Naive B cell (primary cell): Measurements from ENCODE around the gene LDLRAD4. TPM values are rescaled to one million over a fixed set of nuclear protein-coding genes. Genes with fewer than 3 reads are reported as not detected.

Experiments used
- ATAC-seq, 2 donors: fragments of 150-1000 bp; cut with Tn5 transposase; 2 replicates each; pipeline ENCODE4 v1.10.0; 2021; ENCODE audit warnings: low read depth in 2 of 2, mild to moderate bottlenecking in 2 of 2, moderate library complexity in 2 of 2
- DNase-seq: peaks from one replicate; pipeline ENCODE4 v3.0.0; 2022
- H3K27ac Mint-ChIP-seq, 6 donors: one replicate each; pipeline ENCODE4 v1.8.0; 2020 to 2022; ENCODE audit warnings: mild to moderate bottlenecking in 6 of 6, mixed read lengths in 6 of 6, moderate library complexity in 5 of 6, inconsistent platforms in 2 of 6
- H3K27me3 Mint-ChIP-seq, 3 donors: one replicate each; pipeline ENCODE4 v1.8.0; 2021 to 2022; ENCODE audit warnings: mixed read lengths in 3 of 3, mild to moderate bottlenecking in 1 of 3
- H3K36me3 Mint-ChIP-seq, 2 donors: one replicate each; pipeline ENCODE4 v1.8.0; 2020 to 2022; ENCODE audit warnings: mixed read lengths in 2 of 2, inconsistent platforms in 1 of 2, mild to moderate bottlenecking in 1 of 2
- H3K4me1 Mint-ChIP-seq, 3 donors: one replicate each; pipeline ENCODE4 v1.8.0; 2020 to 2022; ENCODE audit warnings: mixed read lengths in 3 of 3, inconsistent platforms in 1 of 3, mild to moderate bottlenecking in 1 of 3, moderate library complexity in 1 of 3
- H3K4me3 Mint-ChIP-seq, 8 donors: one replicate each; pipeline ENCODE4 v1.8.0; 2020 to 2022; ENCODE audit warnings: mild to moderate bottlenecking in 8 of 8, mixed read lengths in 8 of 8, moderate library complexity in 8 of 8, inconsistent platforms in 2 of 8
- H3K9me3 Mint-ChIP-seq, 7 donors: one replicate each; pipeline ENCODE4 v1.8.0; 2020 to 2022; ENCODE audit warnings: mixed read lengths in 7 of 7, mild to moderate bottlenecking in 5 of 7, inconsistent platforms in 2 of 7, moderate library complexity in 1 of 7
- polyA plus RNA-seq, 6 donors: library from polyadenylated mRNA; unstranded; fragments of 300-500 nt; fragmentation: Illumina TruSeq; gene quantifications; one replicate each; pipeline ENCODE4 v1.2.3, GENCODE V29; 2021; ENCODE audit warnings: low read depth in 6 of 6

LDLRAD4 gene
- polyA plus RNA-seq, 6 donors from 2014 or later, result 6.4 to 16.1 (median 9.2) TPM

DNA sequence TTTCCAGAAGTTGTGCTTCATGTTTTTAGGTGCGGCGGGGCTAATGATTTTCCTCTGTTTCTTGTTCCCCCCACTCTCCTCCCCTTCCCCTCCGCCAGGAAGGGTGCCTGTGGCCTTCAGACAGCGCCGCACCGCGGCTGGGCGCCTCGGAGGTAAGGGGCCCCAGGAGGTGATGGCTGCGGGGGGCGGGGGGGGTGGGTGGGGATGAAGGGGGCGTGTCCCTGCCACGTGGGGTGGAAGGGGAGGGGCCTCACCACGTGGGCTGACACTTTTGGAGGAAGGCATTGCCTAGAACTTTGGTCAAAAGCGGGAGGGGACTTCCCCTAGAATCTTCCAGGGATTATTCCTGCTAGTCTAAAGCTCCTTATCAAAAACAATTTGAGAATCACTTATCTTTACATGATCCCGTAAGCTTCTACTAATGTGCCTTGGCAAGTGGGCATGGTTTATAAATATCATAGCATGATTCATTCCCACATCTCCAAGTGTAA lies 424.7 kb downstream of the LDLRAD4 start:
- H3K36me3 Mint-ChIP-seq, result peaks cover 18 to 19% of the 10 kb centered on the region in 2 donors
- ATAC-seq (no peak), DNase-seq (no peak)
- H3K27me3 Mint-ChIP-seq, result no peaks in the 10 kb centered on the region
- H3K4me1 Mint-ChIP-seq, result peaks cover 0 to 7% (median 5%) of the 10 kb centered on the region in 3 donors
- H3K4me3 Mint-ChIP-seq, result no peak overlapping the region
- no peak overlapping the region for H3K27ac Mint-ChIP-seq
- peaks cover 0 to 6% (median 0%) of the 10 kb centered on the region in 7 donors for H3K9me3 Mint-ChIP-seq

DNA sequence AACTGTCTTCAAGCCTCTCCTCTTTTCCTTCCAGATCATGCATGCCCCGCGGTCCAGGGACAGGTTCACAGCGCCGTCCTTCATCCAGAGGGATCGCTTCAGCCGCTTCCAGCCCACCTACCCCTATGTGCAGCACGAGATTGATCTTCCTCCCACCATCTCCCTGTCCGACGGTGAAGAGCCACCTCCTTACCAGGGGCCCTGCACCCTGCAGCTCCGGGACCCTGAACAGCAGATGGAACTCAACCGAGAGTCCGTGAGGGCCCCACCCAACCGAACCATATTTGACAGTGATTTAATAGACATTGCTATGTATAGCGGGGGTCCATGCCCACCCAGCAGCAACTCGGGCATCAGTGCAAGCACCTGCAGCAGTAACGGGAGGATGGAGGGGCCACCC lies 426.5 kb downstream of the LDLRAD4 start:
- peaks cover 5 to 9% (median 7%) of the 10 kb centered on the region in 3 donors for H3K4me1 Mint-ChIP-seq
- peak overlapping the region in 1 of 8 donors; percentile 32 for H3K4me3 Mint-ChIP-seq
- no peak for ATAC-seq

DNA sequence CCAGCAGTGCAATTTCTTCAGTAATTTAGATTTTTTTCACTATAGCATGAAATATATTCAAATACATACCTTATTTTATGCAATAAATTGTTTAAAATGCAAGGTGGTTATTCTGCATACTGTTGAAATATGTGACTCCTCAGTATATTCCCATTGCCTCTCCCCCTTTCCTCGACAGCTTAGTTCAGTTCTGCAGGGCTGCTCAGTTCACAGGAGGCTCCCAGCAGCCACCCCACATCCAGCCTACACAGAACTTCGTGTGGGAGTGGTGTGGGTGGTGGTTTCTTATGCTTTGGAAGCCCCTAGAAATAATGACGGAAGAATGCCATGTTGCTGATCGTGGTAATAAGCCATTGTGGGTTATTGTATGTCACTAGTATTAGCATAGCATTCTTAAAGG lies 428.1 kb downstream of the LDLRAD4 start:
- no peak for DNase-seq
- H3K36me3 Mint-ChIP-seq, result peaks cover 10 to 14% of the 10 kb centered on the region in 2 donors
- H3K4me1 Mint-ChIP-seq, result peaks cover 0 to 5% (median 4%) of the 10 kb centered on the region in 3 donors
- H3K9me3 Mint-ChIP-seq, result no peaks in the 10 kb centered on the region
- no peak for ATAC-seq
- H3K27ac Mint-ChIP-seq, result no peak overlapping the region
- H3K4me3 Mint-ChIP-seq, result no peak overlapping the region
- H3K27me3 Mint-ChIP-seq, result no peaks in the 10 kb centered on the region

More for the DNA sequence above, 426.5 kb downstream of the LDLRAD4 start:
- H3K27me3 Mint-ChIP-seq, result no peaks in the 10 kb centered on the region
- H3K27ac Mint-ChIP-seq, result peak overlapping the region in 1 of 6 donors; percentile 83
- no peak for DNase-seq
- H3K9me3 Mint-ChIP-seq, result peaks cover 0 to 6% (median 0%) of the 10 kb centered on the region in 7 donors
- peaks cover 18 to 19% of the 10 kb centered on the region in 2 donors for H3K36me3 Mint-ChIP-seq

DNA sequence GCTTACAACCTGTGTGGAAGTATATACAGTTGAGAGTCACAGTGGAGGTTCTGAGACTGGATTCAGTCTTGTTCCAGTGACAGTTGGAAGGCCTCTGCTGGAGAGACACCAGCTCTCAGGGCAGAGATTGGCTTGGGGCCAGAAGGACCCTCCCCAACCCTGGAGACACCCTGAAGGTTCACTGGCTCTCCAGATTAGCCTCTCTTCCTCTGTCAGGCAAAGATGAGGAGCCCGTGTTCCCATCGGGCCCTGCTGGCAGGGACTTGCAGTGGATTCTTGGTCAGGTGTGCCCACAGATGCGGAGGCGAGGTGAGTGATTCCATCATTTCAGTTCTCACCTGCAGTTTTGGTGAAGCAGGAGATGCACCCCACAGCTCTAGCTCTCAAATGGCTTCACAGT lies 429.2 kb downstream of the LDLRAD4 start:
- H3K36me3 Mint-ChIP-seq, result peaks cover 10 to 14% of the 10 kb centered on the region in 2 donors
- H3K27me3 Mint-ChIP-seq, result no peaks in the 10 kb centered on the region
- peaks cover 0 to 5% (median 4%) of the 10 kb centered on the region in 3 donors for H3K4me1 Mint-ChIP-seq
- peak overlapping the region in 1 of 6 donors; percentile 61 for H3K27ac Mint-ChIP-seq
- H3K9me3 Mint-ChIP-seq, result no peaks in the 10 kb centered on the region
- ATAC-seq, result no peak
- no peak overlapping the region for H3K4me3 Mint-ChIP-seq
- no peak for DNase-seq

DNA sequence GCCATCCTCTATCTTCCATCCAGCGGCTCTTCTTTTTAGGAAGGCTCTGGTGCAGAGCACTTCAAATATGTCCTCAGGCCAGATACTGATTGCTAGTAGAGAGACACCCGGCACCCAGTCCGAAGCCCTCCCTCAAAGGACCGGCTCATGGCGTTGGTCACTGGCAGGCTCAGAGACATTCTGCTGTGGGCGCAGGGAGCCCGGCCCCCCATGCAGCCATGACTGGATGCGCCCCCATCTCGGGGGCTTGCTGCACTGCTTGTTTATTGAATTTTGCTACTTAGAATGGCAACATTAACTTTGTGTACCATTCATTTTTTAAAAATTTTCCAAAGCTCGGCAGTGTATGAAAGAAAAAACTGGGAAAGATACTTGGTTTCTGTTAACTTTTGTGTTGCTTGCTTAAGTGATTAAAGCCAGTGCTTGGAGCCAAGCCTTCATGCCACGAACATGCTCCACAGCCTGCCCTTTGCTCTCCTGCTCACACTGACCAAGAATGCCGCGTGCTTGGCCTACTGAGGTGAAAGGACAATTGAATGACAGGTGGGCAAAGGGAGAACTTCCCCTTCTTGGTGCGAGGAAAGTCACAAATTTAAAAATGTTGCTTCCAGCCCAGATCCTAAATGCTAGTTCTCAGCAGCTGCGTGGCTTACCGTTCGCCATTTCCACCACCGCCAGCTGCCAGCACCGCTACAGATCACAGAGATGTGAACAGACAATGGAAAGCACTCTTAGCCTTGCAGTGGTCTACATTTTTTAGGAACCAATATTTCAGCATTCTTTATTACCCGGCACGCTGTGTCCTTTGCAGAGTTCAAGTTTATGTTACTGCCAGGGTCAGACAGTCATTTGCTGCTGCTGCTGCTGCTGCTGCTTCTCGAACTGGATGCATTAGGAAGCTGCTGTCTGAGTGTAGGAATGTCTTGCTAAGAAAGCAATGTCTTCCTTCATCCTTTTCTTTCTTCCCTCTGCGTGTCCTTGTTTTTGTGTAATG lies 431.1 kb downstream of the LDLRAD4 start:
- DNase-seq (no peak), ATAC-seq (no peak)
- Mint-ChIP-seq H3K4me3 (no peak overlapping the region), H3K36me3 (peaks cover 8 to 14% of the 10 kb centered on the region in 2 donors), H3K27me3 (no peaks in the 10 kb centered on the region), H3K27ac (peak overlapping the region in 1 of 6 donors; percentile 7), H3K9me3 (no peaks in the 10 kb centered on the region), H3K4me1 (peaks cover 0 to 5% (median 4%) of the 10 kb centered on the region in 3 donors)

DNA sequence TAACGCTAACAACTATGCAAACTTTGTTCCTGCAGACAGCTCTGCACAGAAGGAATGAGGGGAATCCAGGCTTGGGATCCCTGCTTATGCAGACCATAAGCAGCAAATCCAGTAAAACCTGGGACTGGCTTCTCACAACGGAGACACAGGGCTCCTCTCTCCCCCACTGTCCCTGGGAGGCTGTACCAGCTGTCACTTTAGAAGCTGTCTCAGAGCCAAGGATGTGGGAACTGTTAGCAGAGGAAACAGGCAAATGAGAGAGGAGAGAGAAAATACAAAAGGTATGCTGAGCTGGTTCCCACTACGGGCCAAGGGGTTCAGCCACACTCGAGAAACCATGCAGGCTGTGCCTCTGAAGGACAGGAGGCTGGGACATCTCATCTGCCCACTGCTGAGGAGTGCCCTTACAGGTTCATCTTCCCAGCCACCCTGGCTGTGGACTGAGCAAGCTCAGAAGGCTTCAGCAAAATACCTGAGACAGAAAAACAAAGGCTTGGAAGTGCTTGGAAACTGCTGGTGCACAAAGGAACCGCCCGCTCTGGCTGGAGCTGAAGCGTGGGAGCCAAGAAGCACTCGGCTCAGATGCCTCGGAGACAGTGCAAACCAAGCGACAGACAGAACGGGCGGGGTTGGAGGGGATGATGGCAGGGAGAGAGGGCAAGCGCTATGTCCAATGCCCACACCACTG lies 435.3 kb downstream of the LDLRAD4 start:
- DNase-seq, result no peak
- Mint-ChIP-seq H3K27ac (peak overlapping the region in 1 of 6 donors; percentile 42), H3K36me3 (no peaks in the 10 kb centered on the region)

DNA sequence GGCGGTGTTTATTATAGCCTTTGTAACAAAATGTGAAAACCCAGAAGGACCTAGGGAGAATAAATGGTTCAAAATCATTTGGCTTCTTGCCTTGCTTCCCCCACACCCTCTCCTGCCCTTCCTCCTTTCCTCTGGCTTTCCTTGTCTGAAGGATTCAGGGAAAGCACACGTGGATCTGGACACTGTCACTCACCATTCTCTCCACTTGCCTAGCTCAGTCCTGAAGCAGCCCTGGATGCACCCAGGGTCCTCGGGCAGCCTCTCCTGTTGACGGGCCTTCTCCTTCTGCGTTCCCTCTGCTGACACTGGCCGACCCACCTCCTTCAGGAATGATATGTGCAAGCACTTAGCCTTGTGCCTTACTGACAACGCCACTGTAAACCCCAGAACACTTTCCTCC lies 439.4 kb downstream of the LDLRAD4 start:
- DNase-seq, result no peak
- Mint-ChIP-seq H3K36me3 (no peaks in the 10 kb centered on the region), H3K27ac (no peak overlapping the region), H3K9me3 (no peaks in the 10 kb centered on the region), H3K4me3 (peak overlapping the region in 1 of 8 donors; percentile 76), H3K4me1 (no peaks in the 10 kb centered on the region), H3K27me3 (no peaks in the 10 kb centered on the region)
- ATAC-seq, result no peak

More for the DNA sequence above, 435.3 kb downstream of the LDLRAD4 start:
- Mint-ChIP-seq H3K4me3 (no peak overlapping the region), H3K27me3 (no peaks in the 10 kb centered on the region), H3K4me1 (peaks cover 0 to 2% (median 1%) of the 10 kb centered on the region in 3 donors), H3K9me3 (no peaks in the 10 kb centered on the region)
- no peak for ATAC-seq

DNA sequence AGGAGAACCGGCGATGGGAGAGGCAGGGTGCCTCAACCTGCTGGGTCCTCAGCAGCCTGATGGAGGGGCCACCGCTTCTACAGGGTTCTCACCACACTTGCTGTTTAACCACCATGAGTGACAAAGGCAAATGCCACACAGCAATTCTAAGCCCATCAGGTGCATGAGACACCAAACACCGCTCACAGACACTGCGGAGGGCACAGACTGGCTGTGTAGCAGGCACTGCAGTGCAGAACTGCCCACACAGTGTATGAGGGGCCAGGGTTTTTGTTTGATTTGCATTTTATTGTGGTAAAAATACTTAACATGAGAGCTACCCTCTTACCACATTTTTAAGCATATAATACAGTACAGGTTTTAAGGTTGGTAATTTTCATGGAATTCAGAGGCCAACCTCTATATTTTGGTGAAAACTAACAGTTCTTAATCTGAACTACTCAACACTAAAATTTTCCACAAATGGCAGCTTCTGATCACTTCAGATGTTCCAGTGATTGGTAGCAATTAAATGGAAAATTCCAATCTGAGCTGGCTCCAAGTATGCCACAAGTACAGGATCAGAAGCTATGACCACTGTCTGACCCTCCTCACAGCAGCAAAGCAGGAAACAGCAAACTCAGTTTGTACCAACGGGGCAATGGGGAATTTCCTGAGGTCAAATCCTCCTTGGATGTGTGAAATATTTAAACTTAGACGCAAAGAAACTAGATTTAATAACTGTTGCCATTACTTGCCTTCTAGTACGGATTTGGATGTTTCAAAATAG lies 440.1 kb downstream of the LDLRAD4 start:
- no peak overlapping the region for H3K27ac Mint-ChIP-seq
- H3K27me3 Mint-ChIP-seq, result no peaks in the 10 kb centered on the region
- ATAC-seq (no peak), DNase-seq (no peak)
- no peaks in the 10 kb centered on the region for H3K4me1 Mint-ChIP-seq
- peak overlapping the region in 1 of 8 donors; percentile 76 for H3K4me3 Mint-ChIP-seq
- H3K36me3 Mint-ChIP-seq, result no peaks in the 10 kb centered on the region
- no peaks in the 10 kb centered on the region for H3K9me3 Mint-ChIP-seq

DNA sequence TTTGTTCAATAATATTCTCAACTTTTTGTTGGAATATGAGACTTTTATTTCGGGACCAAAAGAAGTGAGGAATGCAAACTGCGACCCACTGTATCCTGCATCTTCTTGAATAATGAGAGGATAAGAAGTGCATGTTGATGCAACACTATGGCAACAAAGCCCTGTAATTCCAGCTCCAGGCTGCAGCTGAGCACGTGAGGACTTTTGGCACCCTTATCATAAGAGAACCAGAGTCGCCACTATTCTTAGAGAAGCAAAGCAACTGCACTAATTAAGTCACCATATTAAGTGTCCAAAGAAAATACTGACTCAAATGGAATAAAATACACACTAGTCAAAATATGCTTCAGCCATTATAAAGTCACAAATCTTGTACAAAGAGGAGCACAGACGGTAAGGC lies 441.9 kb downstream of the LDLRAD4 start:
- Mint-ChIP-seq H3K4me1 (no peaks in the 10 kb centered on the region), H3K27me3 (no peaks in the 10 kb centered on the region), H3K4me3 (no peak overlapping the region), H3K9me3 (no peaks in the 10 kb centered on the region), H3K36me3 (no peaks in the 10 kb centered on the region), H3K27ac (no peak overlapping the region)
- ATAC-seq, result no peak
- DNase-seq, result no peak

DNA sequence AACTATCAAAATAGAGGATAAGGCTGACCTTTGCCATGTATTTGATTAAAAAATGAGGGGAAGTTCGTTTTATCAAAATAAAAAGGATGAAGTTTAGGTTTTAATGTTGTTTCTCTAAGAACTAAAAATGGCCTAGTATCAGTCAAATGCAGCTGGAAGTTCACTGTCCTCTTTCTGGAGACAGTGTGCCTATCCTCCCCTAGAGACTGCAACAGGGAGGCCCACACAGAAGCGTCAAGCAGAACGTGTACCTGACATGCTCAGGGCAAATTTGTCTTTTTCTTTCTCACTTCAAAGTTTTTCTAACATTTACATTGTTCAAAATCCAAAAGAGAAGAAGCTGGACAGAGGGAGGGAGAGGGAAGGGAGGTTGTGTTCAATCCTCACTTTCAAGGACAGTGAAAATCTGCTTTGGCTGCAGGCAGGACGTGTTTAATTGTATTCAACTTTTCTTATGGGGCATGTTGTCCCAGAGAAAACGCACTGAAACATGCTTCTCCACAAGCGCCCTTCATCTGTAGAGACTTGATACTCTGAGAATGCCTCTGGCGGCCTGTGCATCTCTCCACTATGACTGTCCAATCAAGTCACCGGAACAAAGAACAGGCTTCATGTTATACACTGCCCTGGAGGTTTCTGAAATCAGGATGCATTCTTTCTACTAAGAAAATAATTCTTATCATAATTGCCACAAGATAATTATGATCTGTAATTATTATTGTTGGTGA lies 442.7 kb downstream of the LDLRAD4 start:
- Mint-ChIP-seq H3K4me3 (no peak overlapping the region), H3K27me3 (no peaks in the 10 kb centered on the region), H3K36me3 (no peaks in the 10 kb centered on the region), H3K27ac (peak overlapping the region in 1 of 6 donors; percentile 61), H3K4me1 (peaks cover 0 to under 1% (median 0%) of the 10 kb centered on the region in 3 donors), H3K9me3 (no peaks in the 10 kb centered on the region)
- DNase-seq, result no peak
- ATAC-seq, result no peak

DNA sequence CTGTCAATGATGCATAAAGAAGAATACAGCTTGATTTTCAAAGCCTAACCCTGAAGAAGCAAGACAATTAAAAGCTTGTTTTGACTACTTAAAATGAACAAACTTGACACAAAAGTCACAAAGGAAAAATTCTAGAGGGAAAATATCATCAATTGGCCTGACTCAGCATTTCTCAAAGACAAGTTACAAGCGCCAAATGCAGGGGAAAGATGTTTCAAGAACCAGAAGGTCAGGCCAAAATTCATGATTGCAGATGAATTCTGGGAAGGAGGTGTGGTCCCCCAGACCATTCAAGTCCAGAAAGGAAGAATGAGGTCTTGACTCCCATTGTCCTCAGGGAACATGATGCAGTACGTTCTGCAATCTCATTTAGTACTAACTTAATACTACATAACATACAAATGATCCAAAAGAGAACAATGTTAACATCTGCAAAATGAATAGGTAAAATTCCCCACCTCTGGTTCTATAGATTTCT lies 443.3 kb downstream of the LDLRAD4 start:
- ATAC-seq (no peak), DNase-seq (no peak)
- no peaks in the 10 kb centered on the region for H3K9me3 Mint-ChIP-seq
- peak overlapping the region in 2 of 6 donors; percentile 43 to 61 for H3K27ac Mint-ChIP-seq
- no peak overlapping the region for H3K4me3 Mint-ChIP-seq
- H3K4me1 Mint-ChIP-seq, result peaks cover 0 to 5% (median 0%) of the 10 kb centered on the region in 3 donors
- no peaks in the 10 kb centered on the region for H3K27me3 Mint-ChIP-seq
- no peaks in the 10 kb centered on the region for H3K36me3 Mint-ChIP-seq

DNA sequence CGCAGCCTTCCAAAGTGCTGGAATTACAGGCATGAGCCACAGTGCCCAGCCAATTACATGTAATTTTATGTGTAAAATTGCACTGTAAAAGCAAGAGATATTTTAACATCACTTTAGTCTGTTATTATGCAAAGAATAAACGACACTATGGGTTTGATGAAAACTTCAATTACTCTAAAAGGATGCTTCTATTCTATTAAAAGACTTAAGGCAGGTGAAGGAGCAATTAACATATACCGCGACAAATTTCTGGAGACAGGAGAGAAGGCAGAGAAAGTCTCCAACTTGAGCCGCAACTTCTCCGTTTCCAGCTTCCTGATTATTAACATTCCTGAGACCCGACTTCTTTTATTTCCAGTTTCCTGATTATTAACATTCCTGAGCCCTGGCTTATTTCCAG lies 454.1 kb downstream of the LDLRAD4 start:
- Mint-ChIP-seq H3K4me1 (peaks cover 3 to 10% (median 5%) of the 10 kb centered on the region in 3 donors), H3K9me3 (no peaks in the 10 kb centered on the region), H3K27ac (no peak overlapping the region), H3K36me3 (peaks cover 8 to 25% of the 10 kb centered on the region in 2 donors), H3K27me3 (no peaks in the 10 kb centered on the region), H3K4me3 (no peak overlapping the region)
- DNase-seq (no peak), ATAC-seq (no peak)
